Heart right ventricle (tissue), 16 donors: ENCODE data around the gene KMT2D. TPM values are rescaled to one million over a fixed set of nuclear protein-coding genes. Genes with fewer than 3 reads are reported as not detected.

ENCODE experiments used
- ATAC-seq, 8 donors: fragments of 200-7000 bp; cut with Tn5 transposase; one replicate each; pipeline ENCODE4 v1.9.1; 2020; ENCODE audit warnings: mild to moderate bottlenecking in 8 of 8, moderate library complexity in 8 of 8, moderate number of reproducible peaks in 1 of 8
- DNase-seq, 2 donors: peaks; one replicate each; pipeline ENCODE4 v3.0.0-alpha.2; 2020
- H3K27ac ChIP-seq, 10 donors: fragments of 200-600 bp; sonication (generic) in 2 of 10; one replicate each; pipeline versions ENCODE4 v1.5.0 to v1.8.0; 2020 to 2022; ENCODE audit warnings: mild to moderate bottlenecking in 3 of 10
- H3K27me3 ChIP-seq, 7 donors: fragments of 200-600 bp; one replicate each; pipeline ENCODE4 v1.8.0; 2021 to 2022; ENCODE audit warnings: mild to moderate bottlenecking in 2 of 7
- H3K36me3 ChIP-seq, 9 donors: fragments of 200-600 bp; sonication (generic) in 1 of 9; one replicate each; pipeline versions ENCODE4 v1.5.0 to v1.8.0; 2020 to 2022; ENCODE audit warnings: mild to moderate bottlenecking in 2 of 9
- H3K4me1 ChIP-seq, 9 donors: fragments of 200-600 bp; sonication (generic) in 1 of 9; one replicate each; pipeline versions ENCODE4 v1.5.0 to v1.8.0; 2020 to 2022; ENCODE audit warnings: mild to moderate bottlenecking in 4 of 9
- H3K4me3 ChIP-seq, 10 donors: fragments of 200-600 bp; sonication (generic) in 2 of 10; one replicate each; pipeline versions ENCODE4 v1.5.0 to v1.8.0; 2020 to 2022; ENCODE audit warnings: mild to moderate bottlenecking in 7 of 10, moderate library complexity in 2 of 10
- H3K9me3 ChIP-seq, 11 donors: fragments of 200-600 bp in 10 of 11; sonication (generic) in 2 of 11; one replicate each; pipeline versions ENCODE4 v1.5.0 to v1.8.0; 2013 to 2022; ENCODE audit warnings: mild to moderate bottlenecking in 2 of 11, control low read depth in 1 of 11, moderate library complexity in 1 of 11
- CTCF ChIP-seq, 9 donors: fragments of 200-600 bp; sonication (generic) in 2 of 9; IDR thresholded peaks; one replicate each; pipeline versions ENCODE4 v1.5.0 to v1.8.0; 2021 to 2022; ENCODE audit warnings: antibody characterized with exemption in 9 of 9, mild to moderate bottlenecking in 5 of 9, moderate library complexity in 1 of 9
- WGBS, 2 donors: extraction: QIAGEN DNeasy Blood & Tissue Kit; methylation state at CpG; one replicate each; pipeline ENCODE4 v1.1.7; 2013; ENCODE audit warnings: inconsistent platforms in 1 of 2; 5-methylcytosine and 5-hydroxymethylcytosine counted together
- intact Hi-C, 10 donors: fragments of 100-400 bp; cut with DNase I; formaldehyde crosslinking; loops; one replicate each; pipeline versions ENCODE4 v1.11.1 to v1.14.2; 2022
- polyA plus RNA-seq, 2 donors: library from polyadenylated mRNA; stranded (reverse); fragments of 200-250 nt; gene quantifications; one replicate each; pipeline ENCODE4 v1.2.3, GENCODE V29; 2013
- total RNA-seq, 10 donors: library from RNA; stranded (reverse); fragmentation: NEBNext Ultra II Directional in 3 of 10; extraction: Animal tissue kit (Norgen Biotek cat#: 25700) in 3 of 10; gene quantifications; one replicate each; pipeline versions ENCODE4 v1.2.1 to v1.2.4, GENCODE V29; 2021 to 2023
- donor health status: Arrhythmogenic right ventricular cardiomyopathy.
- donor health status: ischemic (EF 13 %, LVEDD 7.1; RV severe dilation, severe dysfunction).
- donor health status: healthy with polysubstance abuse.
- donor health status: DM: no; HTN: yes; CAD: no.
- donor health status: DM: no; HTN: no; CAD: no.
- donor health status: ischemic (EF 25% LVEDD 6.9; RV normal size, moderate dysfunction).
- donor health status: ischemic (EF 25% LVEDD 5.7; RV mildly dilated, moderate dysfunction).
- donor health status: healthy.
- donor health status: DM: yes; HTN: yes; CAD: no.
- donor health status: Ischemic cardiomyopathy.
- donor health status: ischemic (EF 35%, LVEDD 5.7; RV mildly dilated, moderate dysfunction).
- donor health status: nonischemic (EF 11% LVEDD 7.7; RV severe dilation, severe dysfunction).
- donor health status: DM: yes; HTN: yes; CAD: no.
- donor health status: PGD.
- donor health status: ischemic (EF 29% LVEDD 5.4; RV normal size, mild dysfunction).
- donor health status: nonischemic (EF 23%, LVEDD 6.1; RV moderate dilation, normal function).

Gene KMT2D
- total and polyA plus RNA-seq, 12 donors, result 9.6 to 65.3 (median 54.2) TPM

GRCh38 chr12:49021292-49021915 is 39.2 kb downstream of the KMT2D start:
- ATAC-seq (no peak), DNase-seq (no peak)
- Histone ChIP-seq H3K4me3 (no peak overlapping the region), H3K36me3 (peaks cover 0 to 64% (median 46%) of the 10 kb centered on the region in 9 donors), H3K27me3 (no peaks in the 10 kb centered on the region), H3K9me3 (no peaks in the 10 kb centered on the region), H3K4me1 (peaks cover 0 to 32% (median 23%) of the 10 kb centered on the region in 9 donors), H3K27ac (no peak overlapping the region)
- 81 to 88% methylated on average over 11 of the region's 11 CpGs for WGBS, 2 donors
- no peak for TF ChIP-seq CTCF (IDR thresholded peaks at IDR 0.05)
- intact Hi-C loops, result loop anchor here in 2 of 10 donors (5.0 kb wide), 1 partner anchor 36 kb away; no protein-coding TSS in a partner anchor

GRCh38 chr12:49020441-49020840 is 40.2 kb downstream of the KMT2D start:
- no peak for TF ChIP-seq CTCF (IDR thresholded peaks at IDR 0.05)
- H3K36me3 ChIP-seq, result peaks cover 0 to 60% (median 36%) of the 10 kb centered on the region in 9 donors
- peak overlapping the region in 3 of 10 donors; percentile 96 to 99 (median 97) for H3K27ac ChIP-seq
- peaks cover 0 to 38% (median 23%) of the 10 kb centered on the region in 9 donors for H3K4me1 ChIP-seq
- H3K4me3 ChIP-seq, result no peak overlapping the region
- ATAC-seq (no peak), DNase-seq (no peak)
- intact Hi-C loops, result loop anchor here in 3 of 10 donors (1.0 to 5.0 kb wide), 2 partner anchors 37 to 38 kb away; no protein-coding TSS in a partner anchor
- WGBS, 2 donors, result 89% methylated on average over 6 of the region's 6 CpGs
- no peaks in the 10 kb centered on the region for H3K9me3 ChIP-seq
- H3K27me3 ChIP-seq, result no peaks in the 10 kb centered on the region

GRCh38 chr12:49019443-49020324 is 40.9 kb downstream of the KMT2D start:
- ATAC-seq (no peak), DNase-seq (no peak)
- H3K4me1 ChIP-seq, result peaks cover 0 to 45% (median 26%) of the 10 kb centered on the region in 9 donors
- H3K4me3 ChIP-seq, result peak overlapping the region in 6 of 10 donors; percentile 74 to 87 (median 84)
- peak overlapping the region; percentile 78 to 99 (median 96) for H3K27ac ChIP-seq
- 72% methylated on average over 10 of the region's 10 CpGs for WGBS, 2 donors
- H3K9me3 ChIP-seq, result no peaks in the 10 kb centered on the region
- H3K27me3 ChIP-seq, result no peaks in the 10 kb centered on the region
- peak in 2 of 9 donors; percentile 7 to 39 for TF ChIP-seq CTCF (IDR thresholded peaks at IDR 0.05)
- intact Hi-C loops, result loop anchor here in 4 of 10 donors (1.0 to 5.0 kb wide), 3 partner anchors 37 to 39 kb away; no protein-coding TSS in a partner anchor
- H3K36me3 ChIP-seq, result peaks cover 0 to 52% (median 29%) of the 10 kb centered on the region in 9 donors

- intact Hi-C loops, result loop anchor here in 1 of 10 donors (2.0 kb wide), 1 partner anchor 38 kb away; no protein-coding TSS in a partner anchor
- Histone ChIP-seq H3K27ac (peak overlapping the region; percentile 78 to 99 (median 96)), H3K4me1 (peaks cover 0 to 51% (median 32%) of the 10 kb centered on the region in 9 donors), H3K4me3 (peak overlapping the region; percentile 16 to 92 (median 81)), H3K27me3 (no peaks in the 10 kb centered on the region), H3K9me3 (no peaks in the 10 kb centered on the region), H3K36me3 (peaks cover 0 to 46% (median 22%) of the 10 kb centered on the region in 9 donors)
- 7 to 8% methylated on average over 8 of the region's 8 CpGs for WGBS, 2 donors
- TF ChIP-seq CTCF (IDR thresholded peaks at IDR 0.05), result no peak
- DNase-seq (no peak), ATAC-seq (peak; percentile 4 to 16 (median 13))
These were observed 41.5 kb downstream of the KMT2D start for GRCh38 chr12:49019120-49019430.
